Measurements from ENCODE around the gene RPS16. TPM values are rescaled to one million over a fixed set of nuclear protein-coding genes. Genes with fewer than 3 reads are reported as not detected.

The RPS16 gene
- total RNA-seq, 1 donor from 2014 or later: 2,674 TPM

DNA sequence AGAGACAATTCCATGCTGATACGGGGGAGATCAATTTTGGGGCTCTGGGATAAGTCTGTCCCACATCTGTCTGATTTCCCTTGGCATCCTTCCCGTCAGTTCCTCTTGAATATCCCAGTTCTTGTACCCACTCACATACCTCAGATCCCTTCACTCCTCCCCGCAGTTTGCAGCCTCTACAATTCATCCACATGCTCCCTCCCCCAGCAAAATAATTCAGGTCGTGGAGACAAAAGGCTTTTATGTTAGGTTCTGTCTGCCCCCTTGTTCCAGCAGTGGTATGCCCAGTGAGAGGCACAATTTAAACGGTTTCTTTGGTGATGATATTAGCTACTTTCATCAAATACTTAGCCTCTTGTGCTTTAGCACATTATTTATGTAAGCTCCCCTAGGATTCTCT lies 9.6 kb downstream of the RPS16 start:
- H3K27ac Mint-ChIP-seq: no peak overlapping the region
- no peaks in the 10 kb centered on the region for H3K27me3 Mint-ChIP-seq (ENCODE audit: low read depth)
- no peak overlapping the region for H3K4me3 Mint-ChIP-seq (ENCODE audit: low read depth)
- intact Hi-C loops (cut with micrococcal nuclease): no loop called here
- peaks cover 10% of the 10 kb centered on the region for H3K4me1 Mint-ChIP-seq (ENCODE audit: low read depth)
- no peaks in the 10 kb centered on the region for H3K9me3 Mint-ChIP-seq
- peaks cover 30% of the 10 kb centered on the region for H3K36me3 Mint-ChIP-seq (ENCODE audit: low read depth)
- no peak for DNase-seq (ENCODE audit: low spot score)

DNA sequence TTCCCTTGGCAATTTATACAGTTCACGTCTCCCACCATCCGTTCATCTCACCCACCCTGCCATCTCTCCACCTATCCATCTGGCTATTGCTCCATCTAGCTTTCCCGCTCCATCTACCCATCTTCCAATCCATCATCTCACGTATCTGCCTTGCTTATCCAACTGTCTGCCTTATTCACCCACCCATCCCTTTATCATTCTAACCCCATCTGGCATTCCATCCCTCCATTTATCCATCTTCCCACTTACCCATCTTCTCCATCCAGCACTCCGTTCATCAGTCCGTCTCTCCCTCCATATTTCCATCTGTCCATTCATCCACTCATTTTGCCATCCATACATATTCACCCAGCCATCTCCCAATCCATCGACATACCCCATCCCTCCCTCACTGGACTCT lies 10.0 kb downstream of the RPS16 start:
- H3K27ac Mint-ChIP-seq: no peak overlapping the region
- no peak for DNase-seq (ENCODE audit: low spot score)
- H3K4me1 Mint-ChIP-seq (ENCODE audit: low read depth): peaks cover 6% of the 10 kb centered on the region
- intact Hi-C loops (cut with micrococcal nuclease): no loop called here
- H3K27me3 Mint-ChIP-seq (ENCODE audit: low read depth): no peaks in the 10 kb centered on the region
- no peaks in the 10 kb centered on the region for H3K9me3 Mint-ChIP-seq
- H3K36me3 Mint-ChIP-seq (ENCODE audit: low read depth): peaks cover 26% of the 10 kb centered on the region
- no peak overlapping the region for H3K4me3 Mint-ChIP-seq (ENCODE audit: low read depth)

DNA sequence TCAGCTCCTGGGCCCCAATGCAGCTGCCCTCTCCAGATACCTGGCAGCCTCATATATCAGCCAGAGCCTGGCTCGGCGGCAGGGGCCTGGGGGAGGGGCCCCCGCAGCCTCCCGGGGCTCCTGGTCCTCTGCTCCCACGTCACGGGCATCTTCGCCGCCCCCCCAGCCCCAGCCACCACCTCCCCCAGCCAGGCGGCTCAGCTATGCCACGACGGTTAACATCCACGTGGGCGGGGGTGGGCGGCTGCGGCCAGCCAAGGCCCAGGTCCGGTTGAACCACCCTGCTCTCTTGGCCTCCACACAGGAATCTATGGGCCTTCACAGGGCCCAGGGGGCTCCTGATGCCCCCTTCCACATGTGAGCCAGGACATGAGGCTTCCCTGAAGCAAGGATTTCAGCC lies 10.8 kb downstream of the RPS16 start:
- Mint-ChIP-seq H3K27ac (no peak overlapping the region), H3K9me3 (no peaks in the 10 kb centered on the region), H3K36me3 (ENCODE audit: low read depth) (peaks cover 21% of the 10 kb centered on the region), H3K4me1 (ENCODE audit: low read depth) (no peaks in the 10 kb centered on the region), H3K4me3 (ENCODE audit: low read depth) (no peak overlapping the region), H3K27me3 (ENCODE audit: low read depth) (no peaks in the 10 kb centered on the region)
- DNase-seq (ENCODE audit: low spot score): no peak
- intact Hi-C loops (cut with micrococcal nuclease): no loop called here

DNA sequence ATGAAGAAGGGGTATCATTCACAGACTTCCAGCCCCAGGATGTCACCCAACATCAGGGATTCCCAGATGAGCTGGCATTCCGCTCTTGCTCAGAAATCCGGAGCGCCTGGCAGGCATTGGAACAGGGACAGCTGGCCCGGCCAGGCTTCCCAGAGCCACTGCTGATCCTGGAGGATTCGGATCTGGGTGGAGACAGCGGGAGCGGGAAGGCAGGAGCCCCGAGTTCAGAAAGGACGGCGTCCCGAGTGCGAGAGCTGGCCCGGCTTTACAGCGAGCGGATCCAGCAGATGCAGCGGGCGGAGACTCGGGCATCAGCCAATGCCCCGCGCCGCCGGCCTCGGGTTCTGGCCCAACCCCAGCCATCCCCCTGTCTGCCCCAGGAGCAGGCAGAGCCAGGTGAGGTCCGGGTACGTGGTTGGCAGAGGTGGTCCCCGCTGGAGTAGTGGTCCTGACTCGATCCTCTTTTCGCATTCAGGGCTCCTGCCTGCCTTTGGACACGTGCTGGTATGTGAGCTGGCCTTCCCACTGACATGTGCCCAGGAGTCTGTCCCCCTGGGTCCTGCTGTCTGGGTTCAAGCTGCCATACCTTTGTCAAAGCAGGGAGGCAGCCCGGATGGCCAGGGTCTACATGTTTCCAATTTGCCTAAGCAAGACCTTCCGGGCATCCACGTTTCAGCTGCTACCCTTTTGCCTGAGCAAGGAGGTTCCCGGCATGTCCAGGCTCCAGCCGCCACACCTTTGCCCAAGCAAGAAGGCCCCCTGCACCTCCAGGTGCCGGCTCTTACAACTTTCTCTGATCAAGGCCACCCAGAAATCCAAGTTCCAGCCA lies 12.3 kb downstream of the RPS16 start:
- intact Hi-C loops (cut with micrococcal nuclease): no loop called here
- DNase-seq (ENCODE audit: low spot score): no peak
- Mint-ChIP-seq H3K27me3 (ENCODE audit: low read depth) (no peaks in the 10 kb centered on the region), H3K36me3 (ENCODE audit: low read depth) (peaks cover 28% of the 10 kb centered on the region), H3K27ac (no peak overlapping the region), H3K4me1 (ENCODE audit: low read depth) (no peaks in the 10 kb centered on the region), H3K4me3 (ENCODE audit: low read depth) (no peak overlapping the region), H3K9me3 (no peaks in the 10 kb centered on the region)

DNA sequence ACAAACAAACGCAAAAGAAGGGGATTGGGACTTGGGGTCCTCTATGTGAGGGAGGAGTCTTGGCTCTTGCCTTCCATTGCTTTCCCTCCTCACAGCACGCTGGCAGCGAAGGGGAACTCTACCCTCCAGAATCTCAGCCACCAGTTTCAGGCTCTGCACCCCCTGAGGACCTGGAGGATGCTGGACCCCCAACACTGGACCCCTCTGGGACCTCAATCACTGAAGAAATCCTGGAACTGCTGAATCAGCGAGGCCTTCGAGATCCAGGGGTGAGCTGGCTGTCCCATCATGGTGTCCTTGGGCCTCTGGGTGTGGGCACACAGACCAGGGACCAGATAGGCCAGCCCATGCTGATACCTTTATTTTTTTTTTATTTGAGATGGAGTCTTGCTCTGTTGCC lies 13.7 kb downstream of the RPS16 start:
- H3K27ac Mint-ChIP-seq: no peak overlapping the region
- intact Hi-C loops (cut with micrococcal nuclease): no loop called here
- no peak overlapping the region for H3K4me3 Mint-ChIP-seq (ENCODE audit: low read depth)
- H3K36me3 Mint-ChIP-seq (ENCODE audit: low read depth): peaks cover 35% of the 10 kb centered on the region
- H3K27me3 Mint-ChIP-seq (ENCODE audit: low read depth): no peaks in the 10 kb centered on the region
- no peaks in the 10 kb centered on the region for H3K9me3 Mint-ChIP-seq
- no peaks in the 10 kb centered on the region for H3K4me1 Mint-ChIP-seq (ENCODE audit: low read depth)
- no peak for DNase-seq (ENCODE audit: low spot score)

DNA sequence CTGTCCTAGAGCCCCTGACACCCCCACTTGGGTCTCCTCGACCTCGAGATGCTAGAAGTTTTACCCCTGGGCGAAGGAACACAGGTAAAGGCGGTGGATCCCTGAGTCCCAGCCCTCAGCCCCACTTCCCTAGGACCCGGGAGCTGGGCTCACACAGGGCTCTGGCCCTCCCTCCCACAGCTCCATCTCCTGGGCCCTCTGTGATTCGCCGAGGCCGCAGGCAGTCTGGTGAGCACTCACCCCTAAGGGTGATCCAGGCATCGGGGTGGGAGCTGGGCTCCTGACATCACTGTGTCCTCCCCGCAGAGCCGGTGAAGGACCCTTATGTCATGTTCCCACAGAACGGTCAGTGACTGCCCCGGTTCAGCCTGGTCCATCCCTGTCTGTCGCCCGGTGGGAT lies 15.0 kb downstream of the RPS16 start:
- Mint-ChIP-seq H3K36me3 (ENCODE audit: low read depth) (peaks cover 32% of the 10 kb centered on the region), H3K27me3 (ENCODE audit: low read depth) (no peaks in the 10 kb centered on the region), H3K4me3 (ENCODE audit: low read depth) (no peak overlapping the region), H3K27ac (no peak overlapping the region), H3K9me3 (no peaks in the 10 kb centered on the region), H3K4me1 (ENCODE audit: low read depth) (no peaks in the 10 kb centered on the region)
- intact Hi-C loops (cut with micrococcal nuclease): no loop called here
- no peak for DNase-seq (ENCODE audit: low spot score)

DNA sequence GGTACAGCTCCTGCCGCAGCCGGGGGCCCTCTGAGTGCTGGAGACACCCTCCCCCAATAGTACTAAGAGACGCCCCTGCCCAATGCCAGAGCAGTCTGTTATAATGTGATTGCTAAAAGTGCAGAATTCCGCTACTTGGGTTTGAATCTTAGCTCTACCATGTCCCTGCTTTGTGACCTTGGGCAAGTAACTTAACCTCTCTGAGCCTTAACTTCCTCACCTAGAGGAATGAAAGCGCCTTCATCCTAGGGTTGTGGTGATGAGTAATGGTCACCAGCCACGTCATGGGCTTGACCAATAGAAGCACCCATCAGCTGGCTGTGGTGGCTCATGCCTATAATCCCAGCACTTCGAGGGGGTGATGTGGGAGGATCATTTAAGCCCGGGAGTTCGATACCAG lies 16.7 kb downstream of the RPS16 start:
- Mint-ChIP-seq H3K9me3 (no peaks in the 10 kb centered on the region), H3K4me1 (ENCODE audit: low read depth) (peaks cover 7% of the 10 kb centered on the region), H3K4me3 (ENCODE audit: low read depth) (no peak overlapping the region), H3K27me3 (ENCODE audit: low read depth) (no peaks in the 10 kb centered on the region), H3K27ac (no peak overlapping the region), H3K36me3 (ENCODE audit: low read depth) (peaks cover 36% of the 10 kb centered on the region)
- DNase-seq (ENCODE audit: low spot score): no peak
- intact Hi-C loops (cut with micrococcal nuclease): no loop called here

DNA sequence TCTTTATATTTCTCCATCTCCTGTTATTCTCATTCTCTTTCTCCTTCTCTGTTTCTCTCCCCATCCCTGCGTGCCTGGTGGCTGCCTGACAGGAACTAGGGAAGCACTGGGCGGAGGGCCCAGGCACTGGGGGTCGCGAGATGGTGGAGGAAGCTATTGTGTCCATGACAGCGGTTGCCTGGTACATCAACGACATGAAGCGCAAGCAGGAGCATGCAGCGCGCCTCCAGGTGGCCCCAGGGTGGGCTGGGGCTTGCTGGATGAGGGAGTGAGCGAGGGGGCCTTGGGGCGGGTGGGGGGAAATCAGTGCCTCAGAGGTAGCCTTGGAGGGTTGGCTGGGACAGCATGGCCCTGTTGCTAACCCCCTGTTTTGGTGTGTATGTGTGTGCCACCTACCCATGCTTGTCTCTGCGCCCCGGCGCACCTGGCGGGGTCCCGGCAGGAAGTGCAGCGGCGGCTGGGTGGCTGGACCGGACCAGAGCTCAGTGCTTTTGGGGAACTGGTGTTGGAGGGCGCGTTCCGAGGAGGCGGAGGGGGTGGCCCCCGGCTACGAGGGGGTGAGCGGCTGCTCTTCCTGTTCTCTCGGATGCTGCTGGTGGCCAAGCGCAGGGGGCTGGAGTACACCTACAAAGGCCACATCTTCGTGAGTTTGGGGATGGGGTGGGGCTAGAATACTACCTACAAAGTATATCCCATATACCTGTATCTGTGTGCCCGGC lies 18.1 kb downstream of the RPS16 start:
- H3K27ac Mint-ChIP-seq: no peak overlapping the region

DNA sequence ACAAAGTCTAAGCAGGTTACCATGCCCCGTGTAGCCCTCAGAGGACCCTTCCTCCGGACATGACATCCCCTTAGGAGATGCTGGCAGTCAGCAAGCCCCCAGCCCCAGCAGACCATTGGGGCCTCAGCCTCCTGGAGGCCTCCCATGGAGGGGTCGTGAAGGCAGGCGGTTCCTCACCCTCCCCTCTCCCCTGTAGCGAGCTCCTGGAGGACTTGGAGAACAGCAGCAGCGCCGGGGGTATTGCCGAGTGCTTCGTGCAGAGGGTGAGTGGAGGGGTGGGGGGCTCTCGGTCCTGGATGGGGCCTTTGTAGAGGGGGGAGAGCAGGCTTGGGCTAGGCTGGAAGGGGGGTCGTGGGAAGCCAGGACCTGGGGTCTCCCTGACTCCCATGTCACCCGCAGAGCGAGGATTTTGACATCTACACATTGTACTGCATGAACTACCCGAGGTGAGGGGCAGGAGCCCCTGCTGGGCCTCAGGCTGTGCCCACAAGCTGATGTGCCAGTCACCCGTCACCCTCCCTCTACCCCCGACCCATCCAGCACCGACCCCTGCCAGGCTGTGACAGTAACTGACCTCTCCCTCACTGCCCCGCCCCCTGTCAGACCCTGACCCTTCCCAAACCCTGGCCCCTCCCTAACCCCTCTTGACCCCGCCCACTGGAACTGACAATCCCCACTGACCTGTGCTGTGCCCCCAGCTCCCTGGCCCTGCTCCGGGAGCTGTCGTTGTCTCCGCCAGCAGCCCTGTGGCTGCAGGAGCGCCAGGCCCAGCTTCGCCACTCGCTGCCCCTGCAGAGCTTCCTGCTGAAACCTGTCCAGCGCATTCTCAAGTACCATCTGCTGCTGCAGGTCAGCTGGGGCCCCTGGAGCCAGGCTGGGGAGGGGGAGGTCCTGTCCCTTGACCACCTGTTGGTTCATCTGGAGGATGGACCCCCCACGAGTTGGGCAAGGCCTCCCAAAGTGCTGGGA lies 19.3 kb downstream of the RPS16 start:
- Mint-ChIP-seq H3K4me3 (ENCODE audit: low read depth) (no peak overlapping the region), H3K36me3 (ENCODE audit: low read depth) (peaks cover 30% of the 10 kb centered on the region), H3K27ac (no peak overlapping the region), H3K9me3 (no peaks in the 10 kb centered on the region), H3K4me1 (ENCODE audit: low read depth) (peaks cover 14% of the 10 kb centered on the region), H3K27me3 (ENCODE audit: low read depth) (no peaks in the 10 kb centered on the region)
- intact Hi-C loops (cut with micrococcal nuclease): no loop called here
- no peak for DNase-seq (ENCODE audit: low spot score)

More for the DNA sequence above, 18.1 kb downstream of the RPS16 start:
- Mint-ChIP-seq H3K36me3 (ENCODE audit: low read depth) (peaks cover 32% of the 10 kb centered on the region), H3K4me1 (ENCODE audit: low read depth) (peaks cover 11% of the 10 kb centered on the region), H3K4me3 (ENCODE audit: low read depth) (no peak overlapping the region), H3K9me3 (no peaks in the 10 kb centered on the region), H3K27me3 (ENCODE audit: low read depth) (no peaks in the 10 kb centered on the region)
- intact Hi-C loops (cut with micrococcal nuclease): no loop called here
- DNase-seq (ENCODE audit: low spot score): no peak

DNA sequence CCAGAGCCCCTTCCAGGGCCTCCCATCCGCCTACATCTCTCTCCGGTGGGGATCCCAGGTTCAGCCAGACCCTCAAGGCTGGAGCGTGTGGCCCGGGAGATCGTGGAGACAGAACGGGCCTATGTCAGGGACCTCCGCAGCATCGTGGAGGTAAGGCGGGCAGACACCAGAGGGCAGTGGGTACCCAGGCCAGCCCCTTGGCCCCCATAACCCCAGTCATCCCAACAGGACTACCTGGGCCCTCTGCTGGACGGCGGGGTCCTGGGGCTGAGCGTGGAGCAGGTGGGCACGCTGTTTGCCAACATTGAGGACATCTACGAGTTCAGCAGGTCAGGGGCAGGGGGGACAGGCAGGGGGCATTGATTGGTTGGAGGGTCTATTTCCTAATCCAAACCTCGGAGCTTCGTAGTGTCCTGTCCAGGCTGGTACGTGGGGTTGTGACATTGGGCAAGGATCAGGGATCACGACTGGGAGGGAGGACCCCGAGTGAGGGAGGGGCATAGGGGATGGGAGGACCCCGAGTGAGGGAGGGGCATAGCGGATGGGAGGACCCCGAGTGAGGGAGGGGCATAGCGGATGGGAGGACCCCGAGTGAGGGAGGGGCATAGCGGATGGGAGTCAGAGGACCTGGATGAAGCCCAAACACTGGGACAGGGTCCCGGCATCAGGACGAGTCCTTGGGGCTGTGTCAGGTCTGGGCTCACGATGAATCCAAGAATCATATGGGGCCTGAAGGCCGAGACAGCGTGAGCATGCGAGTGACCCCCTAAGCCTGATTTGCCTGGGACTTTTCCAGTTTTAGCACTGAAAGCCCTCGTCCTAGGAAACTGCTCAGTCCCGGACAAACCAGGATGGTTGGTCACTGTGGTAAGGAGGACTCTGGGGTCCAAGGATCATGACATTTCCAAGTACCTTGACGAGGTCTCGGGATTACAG lies 20.4 kb downstream of the RPS16 start:
- H3K36me3 Mint-ChIP-seq (ENCODE audit: low read depth): peaks cover 35% of the 10 kb centered on the region
- H3K9me3 Mint-ChIP-seq: no peaks in the 10 kb centered on the region
- intact Hi-C loops (cut with micrococcal nuclease): no loop called here
- H3K4me3 Mint-ChIP-seq (ENCODE audit: low read depth): peak overlapping the region; percentile 17
- no peak overlapping the region for H3K27ac Mint-ChIP-seq
- H3K4me1 Mint-ChIP-seq (ENCODE audit: low read depth): peaks cover 24% of the 10 kb centered on the region
- no peak for DNase-seq (ENCODE audit: low spot score)
- H3K27me3 Mint-ChIP-seq (ENCODE audit: low read depth): no peaks in the 10 kb centered on the region

DNA sequence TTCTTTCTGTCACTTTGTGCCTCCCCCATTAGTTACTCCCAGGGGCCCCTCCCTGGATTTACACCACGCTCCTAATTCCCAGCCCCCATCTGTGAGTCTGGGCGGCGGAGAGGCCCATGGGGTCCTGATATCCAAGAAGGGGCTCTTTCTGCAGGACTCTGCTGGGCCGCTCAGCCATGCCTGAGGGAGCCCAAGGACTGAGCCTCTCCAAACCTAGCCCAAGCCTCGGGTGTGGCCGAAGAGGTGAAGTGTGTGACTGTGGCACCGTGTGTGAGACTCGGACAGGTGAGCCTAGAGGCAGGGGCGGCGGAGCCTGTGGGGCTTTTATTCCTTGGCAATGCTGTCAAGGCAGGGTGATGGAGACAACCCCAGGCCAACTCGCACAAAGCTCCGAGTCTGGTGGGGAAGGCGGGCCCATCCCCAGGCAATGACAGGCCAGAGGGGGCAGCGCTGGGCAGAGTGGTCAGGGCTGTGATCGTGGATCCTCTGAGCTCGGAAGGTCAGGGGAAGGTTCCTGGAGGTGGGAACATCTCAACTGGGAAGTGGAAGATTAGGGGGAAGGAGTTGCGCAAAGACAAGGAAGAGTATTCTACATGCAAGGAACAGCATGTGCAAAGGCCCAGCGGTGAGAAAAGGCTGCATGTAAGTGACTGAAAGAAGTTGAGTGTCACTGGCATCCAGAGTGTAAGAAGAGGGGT lies 21.7 kb downstream of the RPS16 start:
- no peak for DNase-seq (ENCODE audit: low spot score)
- H3K27me3 Mint-ChIP-seq (ENCODE audit: low read depth): no peaks in the 10 kb centered on the region
- H3K4me3 Mint-ChIP-seq (ENCODE audit: low read depth): peak overlapping the region; percentile 97
- peaks cover 33% of the 10 kb centered on the region for H3K36me3 Mint-ChIP-seq (ENCODE audit: low read depth)
- peaks cover 27% of the 10 kb centered on the region for H3K4me1 Mint-ChIP-seq (ENCODE audit: low read depth)
- no peaks in the 10 kb centered on the region for H3K9me3 Mint-ChIP-seq
- peak overlapping the region; percentile 81 for H3K27ac Mint-ChIP-seq
- intact Hi-C loops (cut with micrococcal nuclease): loop anchor here (2.0 kb wide), 1 partner anchor 63 kb away; no protein-coding TSS in a partner anchor
